A549 (cell line): ENCODE data around the gene CASP9.

Experiments used
- ATOH8 ChIP-seq: fragments of 250-450 bp; sonication (Bioruptor Pico); IDR thresholded peaks from 2 replicates; pipeline ENCODE4 v1.5.0; 2020; ENCODE audit warnings: low read depth, mild to moderate bottlenecking, moderate library complexity
- EHMT2 ChIP-seq: fragments of 200-600 bp; sonication (generic); IDR thresholded peaks from 2 replicates; pipeline ENCODE4 v1.6.1; 2016; ENCODE audit warnings: antibody characterized with exemption, low read depth, mild to moderate bottlenecking, moderate library complexity
- RFX5 ChIP-seq: fragments of 450-650 bp; IDR thresholded peaks from 2 replicates; pipeline ENCODE4 v1.7.1; 2014; ENCODE audit warnings: antibody characterized with exemption, mild to moderate bottlenecking, moderate library complexity
- RNF2 ChIP-seq: fragments of 200-600 bp; sonication (generic); IDR thresholded peaks from 2 replicates; pipeline ENCODE4 v1.6.1; 2016; ENCODE audit warnings: low read depth, mild to moderate bottlenecking, antibody characterized with exemption, moderate library complexity, borderline replicate concordance
- TF ChIP-seq, protein P1 (sequence below): fragments of >200 bp; sonication (Bioruptor Twin); formaldehyde crosslinking; IDR thresholded peaks from 3 replicates; pipeline ENCODE4 v1.5.1; 2016

DNA sequence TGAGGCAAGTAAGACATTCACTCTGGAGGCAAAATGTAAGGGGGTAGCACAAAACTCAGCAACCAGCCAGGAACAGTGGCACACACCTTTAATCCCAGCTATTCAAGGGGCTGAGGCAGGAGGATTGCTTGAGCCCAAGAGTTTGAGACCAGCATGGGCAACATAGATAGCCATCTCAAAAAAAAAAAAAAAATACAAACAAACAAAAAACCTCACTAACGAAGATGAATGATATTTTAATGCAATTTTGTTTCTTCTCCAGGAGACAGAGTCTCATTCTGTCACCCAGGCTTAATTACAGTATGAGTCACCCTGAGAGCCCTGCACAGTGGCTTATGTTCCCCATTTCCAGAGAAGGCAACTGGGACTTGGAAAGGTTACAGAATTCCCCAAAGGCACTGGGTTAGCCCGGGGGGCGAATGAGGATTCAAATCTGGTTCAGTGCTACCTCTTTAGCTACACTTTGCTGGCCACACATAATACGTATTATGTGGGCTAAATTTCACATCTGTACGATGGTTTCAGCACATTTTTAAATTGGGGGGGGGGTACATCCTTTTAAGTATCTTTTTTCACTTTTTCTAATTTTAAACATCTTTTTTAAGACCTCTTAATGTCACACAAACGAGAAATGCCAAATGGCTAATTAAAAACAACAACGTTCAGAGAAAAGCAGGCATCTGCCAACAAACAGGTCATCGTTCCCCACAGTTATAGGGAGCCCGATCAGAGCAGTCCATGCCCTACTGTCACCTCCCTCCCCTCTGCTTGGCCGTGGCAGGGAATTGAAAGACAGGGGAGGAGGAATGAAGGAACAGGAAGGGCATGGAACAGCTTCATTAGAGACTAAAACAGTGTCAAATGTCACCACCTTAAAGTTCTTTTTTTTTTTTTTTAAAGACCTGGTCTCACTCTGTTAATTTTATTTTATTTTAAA is 64.0 kb downstream of the CASP9 start:
- TF ChIP-seq, protein P1, sequence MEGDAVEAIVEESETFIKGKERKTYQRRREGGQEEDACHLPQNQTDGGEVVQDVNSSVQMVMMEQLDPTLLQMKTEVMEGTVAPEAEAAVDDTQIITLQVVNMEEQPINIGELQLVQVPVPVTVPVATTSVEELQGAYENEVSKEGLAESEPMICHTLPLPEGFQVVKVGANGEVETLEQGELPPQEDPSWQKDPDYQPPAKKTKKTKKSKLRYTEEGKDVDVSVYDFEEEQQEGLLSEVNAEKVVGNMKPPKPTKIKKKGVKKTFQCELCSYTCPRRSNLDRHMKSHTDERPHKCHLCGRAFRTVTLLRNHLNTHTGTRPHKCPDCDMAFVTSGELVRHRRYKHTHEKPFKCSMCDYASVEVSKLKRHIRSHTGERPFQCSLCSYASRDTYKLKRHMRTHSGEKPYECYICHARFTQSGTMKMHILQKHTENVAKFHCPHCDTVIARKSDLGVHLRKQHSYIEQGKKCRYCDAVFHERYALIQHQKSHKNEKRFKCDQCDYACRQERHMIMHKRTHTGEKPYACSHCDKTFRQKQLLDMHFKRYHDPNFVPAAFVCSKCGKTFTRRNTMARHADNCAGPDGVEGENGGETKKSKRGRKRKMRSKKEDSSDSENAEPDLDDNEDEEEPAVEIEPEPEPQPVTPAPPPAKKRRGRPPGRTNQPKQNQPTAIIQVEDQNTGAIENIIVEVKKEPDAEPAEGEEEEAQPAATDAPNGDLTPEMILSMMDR, result no peak
- TF ChIP-seq RNF2 (no peak), RFX5 (no peak), ATOH8 (CRISPR knock-in tag) (no peak), EHMT2 (no peak)
